ENCODE measurements around the gene PRKCE. TPM values are rescaled to one million over a fixed set of nuclear protein-coding genes. Genes with fewer than 3 reads are reported as not detected.

PRKCE gene
- polyA plus RNA-seq, 1 of the 3 experiments (the other 2 are of a cell fraction) = 16.3 TPM

- no peak for TF ChIP-seq CTCF (IDR thresholded peaks at IDR 0.05)
These were observed 351.0 kb downstream of the PRKCE start (continued) for GRCh38 chr2:46002507-46002883.

GRCh38 chr2:46002947-46003346, 351.5 kb downstream of the PRKCE start:
- H3K4me3 ChIP-seq (ENCODE audit: low read depth in 2 of 2, low read length in 1 of 2) = no peak overlapping the region
- TF ChIP-seq GATA2 (CRISPR knock-in tag; IDR thresholded peaks at IDR 0.05) (no peak), TCF12 (IDR thresholded peaks at IDR 0.05) (no peak), ZBTB33 (IDR thresholded peaks at IDR 0.05; ENCODE audit: borderline replicate concordance, low read depth) (no peak), RFX5 (IDR thresholded peaks at IDR 0.05; ENCODE audit: low read length) (no peak), USF1 (IDR thresholded peaks at IDR 0.05; ENCODE audit: borderline replicate concordance, low read depth) (no peak), RCOR1 (IDR thresholded peaks at IDR 0.05; ENCODE audit: low read length) (no peak), YY1 (IDR thresholded peaks at IDR 0.05; ENCODE audit: low read depth) (no peak), IRF3 (IDR thresholded peaks at IDR 0.05; ENCODE audit: low read depth, low read length) (no peak), MXI1 (IDR thresholded peaks at IDR 0.05; ENCODE audit: low read depth, low read length) (no peak), SIN3A (IDR thresholded peaks at IDR 0.05; ENCODE audit: borderline replicate concordance, low read depth, low read length) (no peak), ELF1 (IDR thresholded peaks at IDR 0.05) (no peak), RAD21 (IDR thresholded peaks at IDR 0.05; ENCODE audit: low read length) (no peak), FOXJ3 (CRISPR knock-in tag; IDR thresholded peaks at IDR 0.05) (no peak), GABPA (IDR thresholded peaks at IDR 0.05; ENCODE audit: low read depth) (no peak), MEF2A (IDR thresholded peaks at IDR 0.05; ENCODE audit: borderline replicate concordance, low read depth) (no peak), EZH2phosphoT487 (IDR thresholded peaks at IDR 0.05; ENCODE audit: borderline replicate concordance, low read depth) (no peak), MAX (IDR thresholded peaks at IDR 0.05; ENCODE audit: low read depth) (no peak)
- H3K4me1 ChIP-seq (ENCODE audit: control insufficient read depth in 1 of 2, insufficient read depth in 2 of 2, low read depth in 1 of 2, low read length in 1 of 2) = peaks cover 0 to 14% of the 10 kb centered on the region in 2 experiments; a peak in 2 of 4 replicates
- H3K9me3 ChIP-seq = no peaks in the 10 kb centered on the region
- H2AFZ ChIP-seq (ENCODE audit: low read depth) = no peak overlapping the region
- no peaks in the 10 kb centered on the region for H3K79me2 ChIP-seq (ENCODE audit: insufficient read depth)
- no peaks in the 10 kb centered on the region for H3K9me2 ChIP-seq
- no peak overlapping the region for H3K27ac ChIP-seq (ENCODE audit: low read depth in 2 of 2, low read length in 1 of 2)
- no peak overlapping the region for H3K4me2 ChIP-seq
- 69% methylated on average over 2 of the region's 2 CpGs for WGBS (ENCODE audit: low lambda C conversion rate)
- H3F3A ChIP-seq (replicated peaks; ENCODE audit: insufficient read depth) = no peaks in the 10 kb centered on the region
- ChIA-PET CTCF (interaction anchor here (1.2 to 8.4 kb wide), 6 partner anchors 8 to 363 kb away, joined by 3 to 89 read pairs (median 4); no protein-coding TSS in a partner anchor), POLR2A (no interaction called here)
- no peak overlapping the region for H3K9ac ChIP-seq
- peaks cover 9 to 32% of the 10 kb centered on the region in 2 experiments for H3K36me3 ChIP-seq (replicated peaks in 1 of 2; ENCODE audit: control insufficient read depth in 1 of 2, insufficient read depth in 2 of 2, low read length in 1 of 2)
- no peaks in the 10 kb centered on the region for H3K27me3 ChIP-seq (ENCODE audit: insufficient read depth)
- no peaks in the 10 kb centered on the region for H4K20me1 ChIP-seq (ENCODE audit: insufficient read depth)
- no peak for DNase-seq

Data from SK-N-SH (cell line).